Left hindlimb (tissue), 1 donor: ENCODE results near the gene ACACB.

ENCODE experiments used
- DNase-seq: peaks from one replicate; pipeline ENCODE4 v3.0.0-alpha.2; 2018

ACACB gene

DNA sequence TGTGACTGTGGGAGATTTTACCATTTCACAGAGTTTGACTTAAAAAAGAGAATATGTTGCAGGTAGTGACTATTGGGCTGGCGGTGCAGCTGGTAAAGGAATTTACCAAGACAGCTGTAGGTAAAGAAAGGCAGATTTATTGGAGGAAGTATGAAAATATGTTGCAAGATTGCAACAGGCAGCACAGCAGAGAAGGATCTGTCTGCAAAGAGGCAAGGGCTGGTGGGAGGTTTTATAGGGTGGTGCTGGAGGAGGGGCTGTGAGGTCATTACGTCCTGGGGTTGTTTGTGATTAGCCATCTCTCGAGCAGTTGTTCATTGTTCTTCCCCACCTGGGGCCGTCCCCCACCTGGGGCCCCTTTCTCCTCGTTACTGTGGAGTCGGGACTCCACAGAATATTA is 62.1 kb downstream of the ACACB start:
- DNase-seq, result no peak

DNA sequence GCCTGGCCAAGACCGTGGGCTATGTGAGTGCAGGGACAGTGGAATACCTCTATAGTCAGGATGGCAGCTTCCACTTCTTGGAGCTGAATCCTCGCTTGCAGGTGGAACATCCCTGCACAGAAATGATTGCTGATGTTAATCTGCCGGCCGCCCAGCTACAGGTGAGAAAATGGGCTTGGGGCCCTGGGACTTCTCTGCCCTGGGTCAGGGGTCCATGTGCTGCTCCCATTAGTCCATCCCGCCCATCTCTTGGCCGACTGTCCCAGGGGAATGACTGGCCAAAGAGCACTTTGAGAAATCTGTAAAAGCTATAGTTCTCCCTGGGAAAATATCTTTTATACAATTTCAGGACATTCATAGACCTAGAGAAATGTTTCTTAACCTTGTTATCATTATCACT is 63.5 kb downstream of the ACACB start:
- DNase-seq, result no peak

DNA sequence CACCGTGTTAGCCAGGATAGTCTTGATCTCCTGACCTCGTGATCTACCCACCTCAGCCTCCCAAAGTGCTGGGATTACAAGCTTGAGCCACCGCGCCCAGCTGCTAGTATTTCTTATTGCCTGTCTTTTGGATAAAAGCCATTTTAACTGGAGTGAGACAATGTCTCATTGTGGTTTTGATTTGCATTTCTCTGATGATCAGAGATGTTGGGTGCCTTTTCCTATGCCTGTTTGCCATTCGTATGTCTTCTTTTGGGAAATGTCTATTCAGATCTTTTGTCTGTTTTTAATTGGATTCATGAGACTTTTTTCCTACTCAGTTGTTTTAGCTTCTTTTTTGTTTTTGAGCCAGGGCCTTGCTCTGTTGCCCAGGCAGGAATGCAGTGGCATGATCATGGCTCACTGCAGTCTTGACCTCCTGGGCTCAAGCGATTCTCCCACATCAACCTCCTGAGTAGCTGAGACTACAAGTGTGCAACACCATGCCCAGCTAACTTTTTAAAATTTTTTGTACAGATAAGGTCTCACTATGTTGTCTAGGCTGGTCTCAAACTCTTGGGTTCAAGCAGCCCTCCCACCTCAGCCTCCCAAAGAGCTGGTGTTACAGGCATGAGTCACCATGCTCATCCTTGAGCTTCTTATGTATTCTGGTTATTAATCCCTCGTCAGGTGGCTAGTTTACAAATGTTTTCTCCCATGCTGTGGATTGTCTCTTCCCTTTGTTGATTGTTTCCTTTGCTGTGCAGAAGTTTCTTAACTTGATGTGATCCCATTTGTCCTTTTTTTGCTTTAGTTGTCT is 65.9 kb downstream of the ACACB start:
- no peak for DNase-seq

DNA sequence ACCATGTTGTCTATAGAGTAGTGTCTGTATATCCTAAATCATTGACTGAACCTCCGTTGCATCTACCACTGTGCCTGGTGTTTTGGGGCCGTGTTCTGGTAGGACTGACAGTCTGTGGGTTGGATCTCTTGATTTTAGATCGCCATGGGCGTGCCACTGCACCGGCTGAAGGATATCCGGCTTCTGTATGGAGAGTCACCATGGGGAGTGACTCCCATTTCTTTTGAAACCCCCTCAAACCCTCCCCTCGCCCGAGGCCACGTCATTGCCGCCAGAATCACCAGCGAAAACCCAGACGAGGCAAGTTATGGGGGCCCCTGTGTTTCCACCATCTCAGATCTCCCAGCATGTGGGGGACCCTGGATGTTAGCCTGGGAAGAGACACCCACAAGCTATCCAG is 69.1 kb downstream of the ACACB start:
- no peak for DNase-seq

DNA sequence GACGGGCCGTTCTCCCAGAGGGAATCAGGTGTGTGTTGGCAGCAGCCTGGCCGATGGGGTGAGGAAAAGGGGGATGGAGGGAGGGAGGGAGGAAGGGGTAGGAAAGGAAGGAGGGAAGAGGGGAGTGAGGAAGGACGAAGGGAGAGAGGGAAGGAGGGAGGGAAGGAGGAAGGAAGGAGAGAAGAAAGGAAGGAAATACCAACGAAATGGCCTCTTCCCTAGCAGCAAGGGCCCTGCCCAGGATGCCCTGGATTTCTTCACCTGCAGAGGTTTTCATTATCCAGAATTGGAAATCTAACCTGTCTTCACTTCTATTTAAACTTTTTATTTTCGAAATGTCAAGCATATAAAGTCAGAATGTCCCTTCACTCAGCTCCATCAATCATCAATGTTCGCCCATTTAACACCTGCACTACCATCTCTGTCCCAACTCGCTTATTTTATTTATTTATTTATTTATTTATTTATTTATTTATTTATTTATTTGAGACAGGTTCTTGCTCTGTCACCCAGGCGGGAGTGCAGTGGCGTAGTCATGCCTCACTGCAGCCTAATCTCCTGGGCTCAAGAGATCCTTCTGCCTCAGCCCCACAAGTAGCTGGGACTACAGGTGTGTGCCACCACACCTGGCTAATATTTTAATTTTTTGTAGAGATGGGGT is 70.7 kb downstream of the ACACB start:
- DNase-seq, result no peak

DNA sequence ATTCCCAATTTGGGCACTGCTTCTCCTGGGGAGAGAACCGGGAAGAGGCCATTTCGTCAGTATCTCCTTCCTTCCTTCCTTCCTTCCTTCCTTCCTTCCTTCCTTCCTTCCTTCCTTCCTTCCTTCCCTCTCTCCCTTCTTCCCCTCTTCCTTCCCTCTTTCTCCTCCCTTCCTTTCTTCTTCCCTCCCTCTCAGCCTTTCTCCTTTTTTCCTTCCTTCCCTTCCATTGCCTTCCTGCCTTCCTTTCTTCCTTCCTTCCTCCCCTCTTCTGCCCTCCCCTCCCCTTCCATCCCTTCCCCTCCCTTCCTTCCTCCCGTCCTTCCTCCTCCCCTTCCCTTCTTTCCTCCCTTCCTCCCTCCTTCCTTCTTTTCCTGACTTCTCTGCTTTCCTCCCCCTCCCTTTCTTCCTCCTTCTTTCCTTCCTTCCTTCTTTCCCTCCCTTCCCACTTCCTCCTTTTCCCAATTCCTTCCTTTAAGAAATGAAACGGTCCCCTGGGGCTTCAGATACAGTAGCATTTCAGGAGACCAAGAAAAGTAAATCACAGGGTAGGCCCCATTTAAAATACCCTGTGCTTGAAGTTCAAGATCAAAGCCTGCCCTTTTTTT is 71.8 kb downstream of the ACACB start:
- DNase-seq, result no peak

DNA sequence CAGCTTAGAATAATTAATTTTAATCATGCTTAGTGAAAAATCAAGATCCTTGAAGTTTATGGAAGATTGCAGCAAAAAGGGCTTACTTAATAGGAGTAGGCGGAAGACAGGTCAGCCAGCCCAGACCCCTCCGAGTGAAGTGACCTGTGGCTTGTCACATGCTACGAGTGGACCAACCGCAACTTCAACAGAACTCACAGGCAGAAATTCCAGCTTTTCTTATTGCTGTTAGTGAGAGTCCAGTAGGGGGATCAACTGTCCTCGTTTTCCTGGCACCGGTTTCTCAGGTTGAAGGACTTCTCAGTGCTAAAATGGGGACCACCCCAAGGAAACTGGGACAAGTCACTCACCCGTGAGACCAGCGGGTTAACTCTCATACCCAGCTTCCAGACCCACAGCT is 72.9 kb downstream of the ACACB start:
- no peak for DNase-seq

DNA sequence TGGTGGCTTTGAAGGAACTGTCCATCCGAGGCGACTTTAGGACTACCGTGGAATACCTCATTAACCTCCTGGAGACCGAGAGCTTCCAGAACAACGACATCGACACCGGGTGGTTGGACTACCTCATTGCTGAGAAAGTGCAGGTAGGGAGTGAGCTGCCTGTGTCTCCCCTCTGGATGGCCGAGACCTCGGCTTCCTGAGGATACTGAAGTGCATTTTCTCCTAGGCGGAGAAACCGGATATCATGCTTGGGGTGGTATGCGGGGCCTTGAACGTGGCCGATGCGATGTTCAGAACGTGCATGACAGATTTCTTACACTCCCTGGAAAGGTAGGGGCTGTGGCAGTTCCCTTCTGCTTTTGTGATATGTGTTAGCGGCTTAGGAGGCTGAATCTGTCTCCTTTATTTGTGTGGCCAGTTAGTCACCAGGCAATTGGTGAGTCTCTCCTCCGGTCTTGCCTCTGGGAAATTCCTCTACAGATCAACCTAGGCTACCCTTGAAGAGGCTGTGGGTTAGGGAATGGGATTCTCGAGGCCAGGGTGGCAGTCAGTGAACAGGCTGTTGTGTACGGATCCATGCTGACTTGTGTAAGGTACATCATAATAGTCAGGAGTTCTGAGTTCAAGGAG is 75.3 kb downstream of the ACACB start:
- DNase-seq, result no peak

DNA sequence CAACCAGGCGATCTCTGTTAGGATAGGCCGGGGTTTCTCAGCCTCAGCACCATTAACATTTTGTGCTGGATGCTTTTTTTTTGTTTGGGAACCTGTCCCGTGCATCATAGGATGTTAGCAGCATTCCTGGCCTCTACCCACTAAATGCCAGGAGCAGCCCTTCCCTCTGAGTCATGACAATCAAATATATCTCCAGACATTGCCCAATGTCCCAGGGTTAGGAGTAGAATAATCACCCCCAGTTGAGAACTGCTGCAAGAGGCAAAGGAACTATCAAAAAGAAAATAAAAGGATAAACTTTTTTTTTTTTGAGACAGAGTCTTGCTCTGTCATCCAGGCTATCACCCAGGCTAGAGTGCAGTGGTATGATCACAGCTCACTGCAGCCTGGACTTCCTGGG is 76.0 kb downstream of the ACACB start:
- DNase-seq, result no peak

DNA sequence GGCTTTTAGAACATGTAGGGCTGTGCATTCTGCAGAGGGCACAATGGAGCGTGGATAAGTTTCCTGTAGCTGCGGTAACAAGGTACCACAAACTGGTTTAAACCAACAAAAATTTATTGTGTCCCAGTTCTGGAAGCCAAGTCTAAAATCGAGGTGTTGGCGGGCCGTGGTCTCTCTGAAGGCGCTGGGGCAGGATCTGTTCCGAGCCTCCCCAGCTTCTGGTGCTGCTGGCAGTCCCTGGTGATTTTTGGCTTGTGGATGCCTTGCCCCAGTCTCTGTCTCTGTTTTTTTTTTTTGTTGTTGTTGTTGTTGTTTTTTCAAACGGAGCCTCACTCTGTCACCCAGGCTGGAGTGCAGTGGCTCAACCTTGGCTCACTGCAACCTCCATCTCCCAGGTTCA is 77.5 kb downstream of the ACACB start:
- no peak for DNase-seq

DNA sequence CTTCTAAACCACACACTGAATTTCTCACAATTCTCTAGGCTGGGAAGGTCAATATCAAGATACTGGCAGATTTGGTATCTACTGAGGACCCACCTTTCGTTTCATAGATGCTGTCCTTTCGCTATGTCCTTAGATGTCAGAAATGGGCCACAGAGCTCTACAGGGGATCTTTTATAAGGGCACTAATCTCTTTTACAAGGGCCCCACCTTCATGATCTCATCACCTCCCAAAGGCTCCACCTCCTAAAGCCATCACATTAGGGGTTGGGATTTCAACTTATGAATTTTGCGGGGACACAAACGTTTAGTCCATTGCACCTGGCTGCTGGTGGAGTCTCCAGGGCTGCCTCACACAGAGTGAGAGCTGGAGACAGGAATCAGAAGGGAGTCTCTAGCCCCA is 79.9 kb downstream of the ACACB start:
- no peak for DNase-seq

DNA sequence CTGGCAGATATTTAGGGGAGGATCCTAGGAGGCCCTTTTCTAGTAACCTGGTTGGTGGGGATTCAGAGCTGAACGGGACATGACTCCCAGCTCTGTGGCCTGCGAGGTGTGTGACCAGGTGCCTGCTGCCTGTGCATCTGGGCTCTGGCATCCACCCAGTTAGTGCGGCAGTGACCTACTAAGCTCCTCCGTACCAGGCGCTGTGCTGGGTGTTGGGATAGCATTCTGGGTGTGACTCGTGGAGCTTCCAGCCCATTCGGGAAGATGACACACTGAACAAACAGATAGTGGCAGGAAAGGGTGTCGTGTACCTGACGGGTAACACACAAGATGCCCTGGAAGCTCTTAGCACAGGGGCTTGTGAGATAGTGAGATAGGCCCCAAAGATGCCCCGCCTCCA is 80.9 kb downstream of the ACACB start:
- DNase-seq, result no peak

DNA sequence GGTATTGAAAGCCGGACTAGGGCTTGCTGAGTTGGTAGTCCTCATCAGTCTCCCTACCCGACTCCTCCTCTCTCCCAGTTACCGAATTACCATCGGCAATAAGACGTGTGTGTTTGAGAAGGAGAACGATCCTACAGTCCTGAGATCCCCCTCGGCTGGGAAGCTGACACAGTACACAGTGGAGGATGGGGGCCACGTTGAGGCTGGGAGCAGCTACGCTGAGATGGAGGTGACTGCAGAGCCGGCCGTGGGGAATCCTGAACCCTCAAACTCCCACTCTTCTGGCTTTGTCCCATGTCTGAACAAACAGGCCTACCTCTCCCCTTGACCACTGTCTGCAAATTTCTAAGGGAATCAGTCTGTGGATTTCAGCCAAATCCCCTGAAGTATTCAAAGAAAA is 82.9 kb downstream of the ACACB start:
- no peak for DNase-seq

DNA sequence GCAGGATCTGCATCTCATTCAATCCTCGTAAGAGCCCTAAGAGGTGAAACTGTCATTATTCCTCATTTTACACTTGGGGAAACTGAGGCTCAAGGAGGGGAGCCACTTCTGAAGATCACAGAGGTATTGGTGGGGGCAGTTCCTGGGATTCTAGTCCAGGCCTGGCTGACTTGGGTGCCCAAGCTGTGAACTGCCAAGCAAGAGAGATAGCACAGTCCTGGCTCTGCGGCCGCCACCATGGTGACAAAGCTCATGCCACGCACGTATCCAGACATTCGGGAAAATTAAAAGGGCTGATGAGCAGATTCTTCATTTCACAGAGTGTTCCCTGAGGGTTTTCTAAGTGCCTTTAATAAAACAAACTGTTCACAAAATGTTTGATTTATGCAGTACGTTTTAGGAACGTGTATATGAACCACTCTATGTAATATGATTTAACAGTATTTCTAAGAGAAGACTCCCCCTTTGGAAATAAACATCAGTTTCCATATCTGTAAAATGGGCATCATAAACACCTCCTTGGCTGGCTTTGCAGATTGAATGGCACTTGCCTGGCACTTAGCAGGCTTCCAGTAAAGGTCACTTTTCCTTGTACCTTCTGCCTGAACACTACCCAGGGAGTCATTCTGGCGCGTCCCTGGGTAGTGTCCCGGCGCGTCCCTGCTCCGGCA is 84.6 kb downstream of the ACACB start:
- DNase-seq, result no peak

DNA sequence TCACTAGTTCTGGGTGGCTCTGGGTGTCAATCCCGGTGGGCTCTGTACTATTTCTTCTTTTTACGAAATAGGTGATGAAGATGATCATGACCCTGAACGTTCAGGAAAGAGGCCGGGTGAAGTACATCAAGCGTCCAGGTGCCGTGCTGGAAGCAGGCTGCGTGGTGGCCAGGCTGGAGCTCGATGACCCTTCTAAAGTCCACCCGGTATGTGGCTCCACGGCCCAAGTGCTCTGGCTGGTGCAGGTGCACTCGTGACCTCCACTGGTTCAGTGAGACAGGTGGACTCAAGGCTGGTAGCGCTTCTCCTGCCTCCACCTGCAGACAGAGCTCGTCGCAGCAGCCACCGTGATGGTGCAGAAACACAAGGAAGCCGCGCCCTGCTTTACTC is 85.1 kb downstream of the ACACB start:
- no peak for DNase-seq

DNA sequence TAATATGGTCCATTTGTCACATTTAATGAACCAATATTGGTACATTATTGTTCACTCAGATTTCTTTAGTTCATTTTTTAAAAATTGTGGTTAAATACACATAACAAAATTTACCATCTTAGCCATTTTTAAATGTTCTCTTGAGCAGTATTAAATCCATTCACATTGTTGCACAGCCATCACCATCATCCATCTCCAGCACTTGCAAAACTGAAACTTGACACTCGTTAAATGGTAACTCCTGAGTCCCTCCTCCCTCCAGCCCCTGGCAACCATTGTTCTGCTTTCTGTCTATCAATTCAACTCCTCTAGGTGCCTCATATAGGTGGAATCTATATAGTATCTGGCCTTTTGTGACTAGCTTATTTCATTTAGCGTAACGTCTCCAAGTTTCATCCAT is 86.4 kb downstream of the ACACB start:
- DNase-seq, result no peak

DNA sequence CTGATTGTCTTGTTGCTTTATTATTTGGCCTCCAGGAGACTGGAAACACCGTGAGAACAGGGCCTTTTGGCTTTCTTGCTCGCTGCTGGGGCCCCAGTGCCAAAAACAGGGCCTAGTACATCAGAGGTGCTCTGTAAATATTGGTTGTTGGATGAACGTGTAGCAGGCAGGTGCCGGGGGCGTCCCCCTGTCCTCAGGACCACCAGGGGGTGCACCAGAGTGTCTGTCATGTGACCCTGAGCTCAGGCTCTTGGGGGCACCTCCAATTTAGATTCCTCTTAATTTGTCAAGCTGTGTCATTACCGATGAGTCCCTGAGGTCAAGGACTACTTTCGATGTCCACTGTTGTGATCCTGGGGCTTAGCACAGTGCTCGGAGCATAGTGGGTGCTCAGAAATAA is 87.1 kb downstream of the ACACB start:
- no peak for DNase-seq

DNA sequence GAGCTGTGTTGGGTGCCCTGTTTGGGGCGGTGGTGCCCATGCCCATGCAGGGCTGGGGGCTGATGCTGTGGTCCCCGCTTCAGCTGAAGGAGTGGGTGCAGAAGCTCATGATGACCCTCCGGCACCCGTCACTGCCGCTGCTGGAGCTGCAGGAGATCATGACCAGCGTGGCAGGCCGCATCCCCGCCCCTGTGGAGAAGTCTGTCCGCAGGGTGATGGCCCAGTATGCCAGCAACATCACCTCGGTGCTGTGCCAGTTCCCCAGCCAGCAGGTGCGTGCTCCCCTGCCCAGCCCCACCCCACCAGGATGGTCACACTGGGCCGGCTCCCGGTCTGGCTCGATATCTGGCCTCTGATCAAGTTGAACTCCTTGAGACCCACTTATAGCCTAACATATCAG is 92.7 kb downstream of the ACACB start:
- DNase-seq, result no peak

DNA sequence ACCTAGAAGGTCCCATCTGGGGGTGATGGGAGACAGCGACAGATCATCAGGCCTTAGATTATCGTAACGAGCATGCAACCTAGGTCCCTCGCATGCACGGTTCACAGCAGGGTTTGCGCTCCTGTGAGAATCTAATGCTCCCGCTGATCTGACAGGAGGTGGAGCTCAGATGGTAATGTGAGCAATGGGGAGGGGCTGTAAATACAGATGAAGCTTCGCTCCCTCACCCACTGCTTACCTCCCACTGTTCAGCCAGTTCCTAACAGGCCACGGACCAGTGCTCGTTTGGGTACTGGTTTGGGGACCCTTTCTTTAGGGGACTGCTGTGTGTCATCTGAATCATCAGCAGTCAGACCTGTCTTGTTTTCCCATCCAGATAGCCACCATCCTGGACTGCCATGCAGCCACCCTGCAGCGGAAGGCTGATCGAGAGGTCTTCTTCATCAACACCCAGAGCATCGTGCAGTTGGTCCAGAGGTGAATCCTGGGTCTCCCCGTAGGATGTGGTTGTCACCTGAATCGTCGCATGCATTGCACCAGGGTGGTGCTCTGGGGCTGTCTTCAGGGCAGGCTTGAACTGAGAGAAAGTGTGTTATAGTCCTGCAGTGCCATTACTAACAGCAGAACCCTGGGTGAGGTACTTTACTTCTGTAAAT is 96.2 kb downstream of the ACACB start:
- DNase-seq, result no peak

DNA sequence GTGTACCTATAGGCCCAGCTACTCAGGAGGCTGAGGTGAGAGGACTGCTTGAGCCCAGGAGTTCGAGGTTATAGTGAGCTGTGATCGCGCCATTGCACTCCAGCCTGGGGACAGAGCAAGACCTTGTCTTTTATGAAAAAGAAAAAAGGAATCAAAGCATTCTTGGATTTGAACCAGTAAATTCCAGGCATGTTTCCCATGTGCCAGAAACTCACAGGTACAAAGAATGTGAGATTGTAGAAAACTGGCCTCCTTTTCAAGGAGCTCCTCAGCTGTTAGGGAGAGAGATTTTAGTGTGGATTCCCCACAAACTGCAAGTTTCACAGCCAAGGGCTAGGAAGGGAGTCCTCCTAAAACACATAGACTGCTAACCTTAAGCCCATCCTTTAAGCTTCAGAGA is 97.7 kb downstream of the ACACB start:
- no peak for DNase-seq

DNA sequence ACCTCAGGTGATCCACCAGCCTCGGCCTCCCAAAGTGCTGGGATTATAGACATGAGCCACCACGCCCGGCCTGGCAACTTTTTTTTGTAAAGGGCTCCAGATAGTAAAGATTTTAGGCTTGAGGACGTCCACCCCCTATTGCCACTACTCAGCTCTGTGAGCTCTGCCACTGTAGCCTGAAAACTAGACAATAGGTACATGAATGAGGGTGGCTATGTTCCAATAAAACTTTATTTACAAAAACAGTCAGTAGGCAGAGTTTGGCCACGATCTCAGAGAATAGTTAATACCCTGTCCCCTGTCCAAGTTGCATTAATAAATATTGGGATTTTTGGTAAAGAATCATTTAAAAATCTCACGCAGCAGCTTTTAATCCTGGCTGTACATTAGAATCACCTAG is 102.6 kb downstream of the ACACB start:
- no peak for DNase-seq

DNA sequence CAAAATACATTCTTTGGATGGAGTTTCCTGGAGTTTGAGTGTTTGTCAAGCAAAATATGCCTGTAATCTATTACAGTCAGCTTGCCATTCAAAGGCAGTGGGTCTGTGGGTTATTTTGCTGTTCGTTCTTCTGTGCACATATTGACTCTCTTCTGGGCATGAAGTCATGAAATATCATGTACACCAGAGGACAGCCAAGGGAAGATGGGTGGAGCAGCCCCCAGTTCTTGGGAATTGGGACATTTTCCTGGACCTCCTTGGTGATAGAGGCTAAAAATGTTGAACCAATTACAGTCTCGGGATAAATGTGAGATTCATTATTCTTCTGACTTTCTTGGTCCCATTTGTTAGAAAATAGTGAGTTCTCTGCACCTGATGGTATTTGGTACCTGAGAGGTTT is 103.6 kb downstream of the ACACB start:
- no peak for DNase-seq
